HG02943 (cell line): ENCODE measurements around the gene RGS1.

Source experiments
- ATAC-seq: cut with Tn5 transposase; IDR thresholded peaks from one replicate; pipeline ENCODE4 v1.9.1; 2021; ENCODE audit warnings: mild to moderate bottlenecking, low read depth, moderate library complexity; ENCODE audit not compliant: unreplicated experiment

Gene RGS1

GRCh38 chr1:192579010-192579738 is 3.6 kb downstream of the RGS1 start:
- ATAC-seq, result no peak

- peak; percentile 25 for ATAC-seq
Measured at GRCh38 chr1:192580351-192580962, 4.9 kb downstream of the RGS1 start.

GRCh38 chr1:192581131-192581927 is 5.8 kb downstream of the RGS1 start:
- no peak for ATAC-seq

GRCh38 chr1:192584866-192585265 is 9.3 kb downstream of the RGS1 start:
- ATAC-seq, result no peak

GRCh38 chr1:192587386-192588266 is 12.1 kb downstream of the RGS1 start:
- no peak for ATAC-seq

DNA sequence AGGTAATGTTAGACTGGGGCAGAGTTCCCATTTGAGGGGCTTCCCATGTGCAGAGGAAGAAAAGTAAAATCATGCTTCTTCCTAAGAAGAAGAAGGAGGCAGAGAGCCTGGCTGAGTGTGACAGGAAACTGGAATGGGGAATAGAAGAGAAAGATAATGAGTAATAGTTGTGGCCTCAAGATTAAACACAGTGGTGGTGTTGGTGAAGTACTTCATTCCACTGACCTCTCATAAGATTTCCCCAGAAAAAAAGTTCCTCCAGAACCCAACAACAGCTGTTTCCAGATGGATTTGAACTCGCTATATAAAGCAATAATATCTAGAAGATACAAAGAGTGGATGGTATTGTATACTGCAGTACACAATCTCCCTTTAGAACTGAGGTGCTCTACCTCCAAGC is 13.0 kb downstream of the RGS1 start:
- no peak for ATAC-seq

- ATAC-seq, result no peak
Measured at GRCh38 chr1:192589813-192590212, 14.2 kb downstream of the RGS1 start.

DNA sequence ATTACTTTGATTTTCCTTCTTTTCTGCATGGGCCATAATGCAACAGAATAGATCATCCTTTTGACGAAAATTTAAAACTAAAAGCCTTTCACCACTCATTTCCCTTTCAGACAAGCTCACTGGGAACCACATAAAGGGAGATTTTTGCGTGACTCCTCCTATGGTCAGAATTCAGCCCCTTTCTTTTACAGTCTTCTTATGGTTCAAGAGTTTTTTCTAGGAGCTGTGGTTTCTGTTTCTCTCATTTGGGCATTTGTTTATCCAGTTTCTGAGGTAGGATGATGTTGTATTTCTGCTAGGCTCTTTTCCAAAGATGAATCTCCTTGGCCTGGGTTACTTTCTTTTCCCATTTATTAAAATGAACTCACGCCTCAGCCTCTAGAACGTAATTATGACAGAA is 16.9 kb downstream of the RGS1 start:
- ATAC-seq, result no peak

- no peak for ATAC-seq
Measured at GRCh38 chr1:192592981-192593708, 17.6 kb downstream of the RGS1 start.

- no peak for ATAC-seq
Measured at GRCh38 chr1:192595299-192595698, 19.7 kb downstream of the RGS1 start.

DNA sequence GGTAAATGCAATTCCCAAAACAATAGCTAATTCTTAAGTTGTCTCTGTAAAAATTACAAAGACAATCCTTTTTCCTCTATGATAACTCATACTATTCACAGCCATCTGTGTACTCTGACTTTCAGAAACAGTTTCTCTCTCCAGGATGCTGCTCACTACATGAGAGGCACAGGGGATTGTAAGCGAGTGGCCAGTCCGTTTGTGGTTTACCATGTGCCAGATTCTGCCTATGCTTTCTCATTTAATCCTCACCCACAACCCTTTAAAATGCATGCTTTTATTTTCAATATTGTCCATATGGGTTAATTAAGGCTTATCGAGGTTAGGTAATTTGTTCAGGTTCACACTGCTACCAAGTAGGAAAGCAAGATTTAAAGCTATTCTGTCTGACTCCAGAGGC is 23.0 kb downstream of the RGS1 start:
- ATAC-seq, result no peak

GRCh38 chr1:192600275-192600674 is 24.7 kb downstream of the RGS1 start:
- ATAC-seq, result no peak

- ATAC-seq, result no peak
Measured at GRCh38 chr1:192601143-192601542, 25.6 kb downstream of the RGS1 start.

DNA sequence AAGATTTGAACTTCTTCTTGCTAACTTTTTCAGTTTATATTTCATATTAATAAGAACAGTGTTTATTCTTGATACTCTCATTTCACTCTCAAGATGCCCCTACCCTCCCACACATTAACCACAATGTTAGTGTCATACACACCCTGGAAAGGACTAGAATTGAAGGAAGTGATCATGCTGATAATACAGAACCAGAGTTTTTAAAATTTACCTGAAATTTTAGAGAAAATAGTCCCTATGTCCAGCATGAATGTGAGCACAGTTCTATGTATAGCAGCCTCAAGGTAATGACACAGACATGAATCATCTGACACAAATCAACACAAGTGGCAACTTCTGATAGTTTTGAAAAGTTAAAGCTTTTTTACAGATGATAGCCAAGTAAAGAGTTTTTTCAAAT is 26.0 kb downstream of the RGS1 start:
- ATAC-seq, result no peak

- no peak for ATAC-seq
Measured at GRCh38 chr1:192602757-192603156, 27.2 kb downstream of the RGS1 start.

- no peak for ATAC-seq
Measured at GRCh38 chr1:192603218-192603787, 27.7 kb downstream of the RGS1 start.

DNA sequence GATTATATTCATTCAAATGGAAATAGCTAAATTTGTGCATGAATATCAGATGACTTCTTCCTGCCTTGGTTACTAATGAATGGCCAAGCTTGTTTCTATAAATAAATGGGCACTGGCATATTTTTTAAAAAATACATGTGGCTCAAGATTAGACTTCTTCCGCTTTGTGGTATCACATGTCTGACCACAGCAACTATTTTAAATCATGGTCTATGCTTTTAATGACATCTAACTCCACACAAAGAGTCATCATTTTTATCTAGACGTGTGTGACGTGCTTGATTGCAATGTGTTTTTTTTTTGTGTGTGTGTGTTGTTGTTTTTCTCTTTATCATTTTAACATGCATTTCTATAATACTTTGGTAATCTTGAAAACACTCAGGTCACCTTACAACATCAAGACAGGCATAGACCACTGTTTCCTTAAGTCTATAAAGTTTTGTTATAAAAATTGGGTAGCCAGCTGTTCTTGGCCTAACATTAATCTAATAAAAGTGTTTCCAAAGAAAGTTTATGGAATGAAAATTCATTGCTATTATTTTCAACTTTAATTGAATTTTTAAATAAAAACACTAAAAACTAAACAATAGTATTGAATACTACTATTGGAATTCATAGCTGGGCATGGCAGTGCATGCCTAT is 29.5 kb downstream of the RGS1 start:
- peak; percentile 34 for ATAC-seq

DNA sequence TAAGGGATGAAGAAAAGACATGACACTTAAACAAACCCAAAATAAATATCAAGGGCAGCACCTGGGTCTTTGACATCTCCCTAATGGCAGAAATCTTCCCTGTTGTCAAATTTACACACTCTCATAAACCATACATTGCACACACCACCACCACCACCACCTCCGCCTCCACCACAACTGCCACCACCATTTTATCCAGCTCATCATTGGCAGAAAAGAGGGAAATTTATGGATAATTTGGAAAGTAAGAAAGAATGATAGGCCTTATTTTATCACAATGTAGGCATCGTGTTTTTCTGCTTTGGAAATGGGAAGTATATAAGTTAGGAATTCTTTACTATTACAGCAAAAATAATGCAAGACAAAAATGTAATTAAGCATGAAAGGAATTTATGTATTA is 33.1 kb downstream of the RGS1 start:
- no peak for ATAC-seq
